Endometrial microvascular endothelial cells (primary cell): ENCODE data around the gene PRR35. TPM values are rescaled to one million over a fixed set of nuclear protein-coding genes. Genes with fewer than 3 reads are reported as not detected.

ENCODE experiments used
- in situ Hi-C: cut with HindIII; loops from 2 replicates; pipeline ENCODE4 v1.10.0; 2017; ENCODE audit warnings: low sequenced_read_pairs, low pct_unique_long_range_greater_than_20kb; ENCODE audit errors: inconsistent ontology term
- total RNA-seq: library from RNA; depleted of rRNA; stranded (reverse); fragments of >200 nt; gene quantifications from one replicate; pipeline ENCODE4 v1.2.3, GENCODE V29; 2015; ENCODE audit errors: inconsistent ontology term

The PRR35 gene
- total RNA-seq, 1 donor from 2014 or later = not detected

DNA sequence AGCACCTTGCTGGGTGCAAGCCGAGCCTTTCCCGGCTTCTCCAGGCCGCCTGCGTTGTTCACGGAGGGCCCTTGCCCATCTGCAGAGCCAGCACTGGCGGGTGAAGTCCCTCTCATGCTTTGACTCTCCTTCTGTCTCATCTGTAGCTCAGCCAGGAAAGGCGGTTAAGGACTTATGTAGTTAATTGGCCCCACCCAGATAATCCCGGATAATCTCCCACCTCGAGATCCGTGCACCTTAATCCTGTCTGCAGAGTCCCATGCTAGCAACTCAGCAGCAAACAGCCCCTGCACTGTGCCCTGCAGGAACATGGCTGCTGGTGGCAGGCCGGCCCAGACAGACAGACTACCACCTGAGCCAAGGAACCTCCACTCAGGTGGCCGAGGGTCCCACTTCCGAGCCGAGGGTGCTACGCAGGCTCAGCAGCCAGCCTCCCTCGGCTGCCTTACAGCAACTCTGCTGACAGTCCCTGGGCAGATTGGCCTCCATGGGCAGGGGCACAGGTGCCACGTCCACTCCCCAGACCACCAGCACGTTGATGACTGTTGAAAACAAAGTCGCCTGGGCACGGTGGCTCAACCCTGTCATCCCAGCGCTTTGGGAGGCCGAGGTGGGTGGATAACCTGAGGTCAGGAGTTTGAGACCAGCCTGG, 46.6 kb downstream of the PRR35 start:
- in situ Hi-C loops = no loop called here

DNA sequence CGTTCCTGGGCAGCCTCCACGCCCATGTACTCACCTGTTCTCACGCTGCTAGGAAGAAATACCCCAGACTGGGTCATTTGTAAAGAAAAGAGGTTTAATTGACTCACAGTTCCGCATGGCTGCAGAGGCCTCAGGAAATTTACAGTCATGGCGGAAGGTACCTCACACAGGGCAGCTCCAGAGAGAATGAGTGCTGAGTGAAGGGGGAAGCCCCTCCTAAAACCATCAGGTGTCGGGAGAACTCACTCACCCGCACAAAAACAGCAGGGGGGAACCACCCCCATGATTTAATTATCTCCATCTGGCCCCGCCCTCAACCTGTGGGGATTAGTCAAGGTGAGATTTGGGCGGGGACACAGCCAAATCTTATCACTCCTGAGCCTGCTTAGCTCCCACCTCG, 47.8 kb downstream of the PRR35 start:
- in situ Hi-C loops = no loop called here

DNA sequence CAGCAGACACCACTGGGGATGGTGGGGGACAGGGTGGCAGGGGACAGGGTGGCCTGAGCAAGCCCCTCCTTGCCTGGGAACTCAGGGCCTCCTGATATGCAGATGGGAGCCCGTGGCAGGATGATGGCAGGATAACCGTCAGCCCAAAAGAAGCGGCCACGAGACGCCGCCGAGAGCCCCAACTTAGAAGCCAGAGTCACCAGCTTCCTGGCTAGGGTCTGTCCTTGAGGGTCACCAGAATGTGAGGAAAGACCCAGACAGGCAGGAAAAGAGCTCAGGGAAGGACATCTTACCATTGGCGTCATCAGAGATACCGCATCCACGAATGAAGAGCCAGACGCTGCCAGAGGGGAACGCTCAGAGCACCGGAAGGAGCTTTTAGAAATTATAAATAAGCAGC, 49.1 kb downstream of the PRR35 start:
- in situ Hi-C loops = no loop called here

DNA sequence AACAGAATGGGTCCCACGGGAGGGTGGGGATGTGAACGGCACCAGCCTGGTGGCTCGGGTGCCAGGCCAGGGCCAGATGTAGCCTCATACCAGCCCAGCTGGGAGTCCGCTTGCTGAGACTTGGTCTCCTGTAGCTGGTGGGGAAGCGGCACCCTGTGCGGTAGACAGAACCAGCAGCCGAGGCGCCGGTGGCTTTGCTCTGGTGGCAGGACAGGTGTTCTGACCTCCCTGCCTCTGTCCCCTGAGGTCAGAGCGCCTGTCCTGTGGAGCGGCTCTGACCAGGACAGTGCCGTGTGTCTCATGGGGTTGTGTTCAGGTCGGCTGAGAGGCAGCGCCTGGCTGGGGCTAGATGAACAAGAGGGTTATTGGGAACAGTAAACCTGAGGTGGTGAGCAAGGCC, 49.8 kb downstream of the PRR35 start:
- in situ Hi-C loops = no loop called here

DNA sequence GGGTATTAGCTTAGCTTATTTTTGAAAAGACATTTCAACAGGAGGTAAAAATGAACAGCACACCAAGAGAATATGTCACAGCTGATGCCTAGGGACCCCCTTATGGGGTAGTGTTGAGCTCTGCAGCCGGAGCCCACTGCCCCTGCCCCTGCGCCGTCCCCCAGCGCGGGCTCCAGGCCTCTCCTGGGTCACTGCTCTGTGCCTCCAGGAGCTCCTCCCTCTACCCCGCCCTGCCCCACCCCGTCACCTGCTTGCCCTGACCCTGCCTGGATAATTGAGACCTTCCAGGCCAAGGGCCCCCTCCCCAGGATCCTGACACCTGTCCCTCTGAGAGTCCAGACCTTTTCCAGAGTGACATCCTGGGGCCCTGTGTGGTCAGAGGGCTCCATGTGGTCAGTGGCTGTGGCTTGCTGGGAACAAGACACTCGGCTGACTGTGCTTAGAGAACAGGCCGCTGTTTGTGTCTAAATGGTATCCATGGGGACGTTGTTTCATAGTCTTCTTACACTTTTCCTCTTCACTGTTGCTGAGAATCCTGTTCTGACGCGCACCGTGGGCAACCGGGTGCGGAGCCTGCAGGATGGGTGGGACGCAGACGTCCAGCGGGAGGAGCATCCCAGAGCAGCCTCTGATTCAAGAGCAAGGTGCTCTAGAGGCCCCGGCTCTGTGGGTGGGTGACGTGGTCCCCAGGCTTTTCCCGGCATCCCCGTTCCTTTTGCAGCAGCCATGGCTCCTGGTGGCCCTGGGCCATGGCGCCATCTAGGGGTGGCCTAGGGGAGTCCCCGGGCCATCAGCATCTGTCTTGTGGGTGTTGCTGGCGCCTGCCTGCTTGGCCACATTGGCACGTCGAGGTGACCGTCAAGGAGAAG, 50.6 kb downstream of the PRR35 start:
- in situ Hi-C loops = no loop called here

DNA sequence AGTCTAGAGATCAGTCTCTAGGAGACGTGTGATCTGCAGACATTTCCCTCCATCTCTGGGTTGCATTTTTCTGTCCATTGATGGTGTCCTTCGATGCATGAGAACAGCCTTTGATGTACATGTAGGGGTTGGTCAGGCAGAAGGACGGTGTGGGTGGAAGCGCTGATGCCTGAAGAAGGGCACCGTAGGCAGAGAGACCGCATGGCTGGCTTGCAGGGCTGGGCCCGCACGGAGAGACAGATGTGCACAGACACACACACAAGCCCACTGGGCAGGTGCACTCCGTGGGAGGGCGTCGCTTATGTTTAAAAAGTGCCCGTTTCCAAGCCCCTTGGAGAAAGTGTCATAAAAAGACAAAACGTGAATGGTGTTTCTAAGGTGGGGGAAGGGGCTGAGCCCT, 54.9 kb downstream of the PRR35 start:
- in situ Hi-C loops = no loop called here

Other genes starting within 250 kb of the PRR35 start
- 16.4 TPM for gene AXIN1, start 207.7 kb upstream of the PRR35 start, total RNA-seq
- gene MRPL28, start 189.9 kb upstream of the PRR35 start, total RNA-seq = 153 TPM
- gene PGAP6, start 178.4 kb upstream of the PRR35 start, total RNA-seq = 64.2 TPM
- 92.3 TPM for gene NME4, start 163.2 kb upstream of the PRR35 start, total RNA-seq
- gene DECR2, start 158.5 kb upstream of the PRR35 start, total RNA-seq = 17.3 TPM
- gene RAB11FIP3, start 134.7 kb upstream of the PRR35 start, total RNA-seq = 41.7 TPM
- gene CAPN15, start 32.7 kb upstream of the PRR35 start, total RNA-seq = 60.2 TPM
- not detected for gene NHLRC4, start 6.6 kb downstream of the PRR35 start, total RNA-seq
- gene PIGQ, start 9.6 kb downstream of the PRR35 start, total RNA-seq = 29.1 TPM
- gene RAB40C, start 29.7 kb downstream of the PRR35 start, total RNA-seq = 9.9 TPM
- not detected for gene WFIKKN1, start 70.6 kb downstream of the PRR35 start, total RNA-seq
- gene METTL26, start 75.9 kb downstream of the PRR35 start, total RNA-seq = 119 TPM
- 23.4 TPM for gene MCRIP2, start 81.4 kb downstream of the PRR35 start, total RNA-seq
- 39.7 TPM for gene WDR90, start 89.0 kb downstream of the PRR35 start, total RNA-seq
- gene RHOT2, start 107.7 kb downstream of the PRR35 start, total RNA-seq = 41.3 TPM
- gene RHBDL1, start 115.3 kb downstream of the PRR35 start, total RNA-seq = 2.1 TPM
- 229 TPM for gene STUB1, start 120.0 kb downstream of the PRR35 start, total RNA-seq
- 68.2 TPM for gene JMJD8, start 123.9 kb downstream of the PRR35 start, total RNA-seq
- 6.3 TPM for gene WDR24, start 130.0 kb downstream of the PRR35 start, total RNA-seq
- gene FBXL16, start 145.4 kb downstream of the PRR35 start, total RNA-seq = not detected
- gene METRN, start 154.7 kb downstream of the PRR35 start, total RNA-seq = 17.2 TPM
- 14.0 TPM for gene ANTKMT, start 160.8 kb downstream of the PRR35 start, total RNA-seq
- not detected for gene CCDC78, start 166.0 kb downstream of the PRR35 start, total RNA-seq
- gene HAGHL, start 166.7 kb downstream of the PRR35 start, total RNA-seq = not detected
- gene CIAO3, start 180.6 kb downstream of the PRR35 start, total RNA-seq = 34.5 TPM
- gene MSLN, start 200.3 kb downstream of the PRR35 start, total RNA-seq = not detected
- gene RPUSD1, start 228.0 kb downstream of the PRR35 start, total RNA-seq = 77.6 TPM
- 33.9 TPM for gene CHTF18, start 228.2 kb downstream of the PRR35 start, total RNA-seq
- not detected for gene GNG13, start 240.3 kb downstream of the PRR35 start, total RNA-seq